ENCODE measurements around the gene TDRD12. TPM values are rescaled to one million over a fixed set of nuclear protein-coding genes. Genes with fewer than 3 reads are reported as not detected.

TDRD12 gene
- total and polyA plus RNA-seq, 11 donors, result 0.06 to 0.63 (median 0.23) TPM; not detected in 5

GRCh38 chr19:32872391-32872790 is 152.8 kb downstream of the TDRD12 start:
- Histone ChIP-seq H3K4me3 (no peak overlapping the region), H3K36me3 (peaks cover 0 to 3% (median 0%) of the 10 kb centered on the region in 9 donors), H3K27ac (no peak overlapping the region), H3K9me3 (no peaks in the 10 kb centered on the region), H3K4me1 (no peaks in the 10 kb centered on the region), H3K27me3 (no peaks in the 10 kb centered on the region)
- no peak for ATAC-seq
- intact Hi-C loops (cut with DNase I), result no loop called here
- 91 to 94% (median 92%) methylated on average over 3 of the region's 3 CpGs for WGBS, 4 donors
- no peak for TF ChIP-seq CTCF (IDR thresholded peaks at IDR 0.05)
- no peak for TF ChIP-seq POLR2A (IDR thresholded peaks at IDR 0.05)
- no peak for DNase-seq

- TF ChIP-seq CTCF (IDR thresholded peaks at IDR 0.05), result no peak
- no peak for TF ChIP-seq POLR2A (IDR thresholded peaks at IDR 0.05)
- intact Hi-C loops (cut with DNase I), result no loop called here
- Histone ChIP-seq H3K4me1 (no peaks in the 10 kb centered on the region), H3K4me3 (no peak overlapping the region), H3K36me3 (peaks cover 0 to 5% (median 3%) of the 10 kb centered on the region in 9 donors), H3K27ac (no peak overlapping the region), H3K27me3 (no peaks in the 10 kb centered on the region), H3K9me3 (no peaks in the 10 kb centered on the region)
- 86 to 94% (median 90%) methylated on average over 18 of the region's 18 CpGs for WGBS, 4 donors
- DNase-seq (no peak), ATAC-seq (no peak)
Observed at GRCh38 chr19:32873247-32873959, 153.8 kb downstream of the TDRD12 start.

GRCh38 chr19:32874605-32875004 is 155.0 kb downstream of the TDRD12 start:
- no peaks in the 10 kb centered on the region for H3K27me3 ChIP-seq
- peaks cover 0 to 15% (median 7%) of the 10 kb centered on the region in 9 donors for H3K36me3 ChIP-seq
- no peak overlapping the region for H3K27ac ChIP-seq
- no peaks in the 10 kb centered on the region for H3K4me1 ChIP-seq
- DNase-seq (no peak), ATAC-seq (no peak)
- TF ChIP-seq CTCF (IDR thresholded peaks at IDR 0.05) (no peak), POLR2A (IDR thresholded peaks at IDR 0.05) (no peak)
- 69 to 88% (median 79%) methylated on average over 7 to 9 of the region's 9 CpGs for WGBS, 4 donors
- H3K9me3 ChIP-seq, result no peaks in the 10 kb centered on the region
- intact Hi-C loops (cut with DNase I), result no loop called here
- no peak overlapping the region for H3K4me3 ChIP-seq

GRCh38 chr19:32875428-32875827 is 155.9 kb downstream of the TDRD12 start:
- TF ChIP-seq CTCF (IDR thresholded peaks at IDR 0.05) (no peak), POLR2A (IDR thresholded peaks at IDR 0.05) (no peak)
- ATAC-seq, result no peak
- Histone ChIP-seq H3K27ac (no peak overlapping the region), H3K27me3 (no peaks in the 10 kb centered on the region), H3K4me3 (no peak overlapping the region), H3K36me3 (peaks cover 0 to 22% (median 7%) of the 10 kb centered on the region in 9 donors), H3K4me1 (no peaks in the 10 kb centered on the region), H3K9me3 (no peaks in the 10 kb centered on the region)
- WGBS, 4 donors, result 66 to 71% (median 68%) methylated on average over 7 of the region's 7 CpGs
- intact Hi-C loops (cut with DNase I), result no loop called here
- DNase-seq, result no peak

All from heart left ventricle (tissue), 16 donors.